22Rv1 (cell line): Measurements from ENCODE around the gene SPINK2.

Source experiments
- H3K27ac ChIP-seq: fragments of 450-650 bp; 2 replicates; pipeline ENCODE4 v1.5.1; 2017
- ZFX ChIP-seq: fragments of 450-650 bp; IDR thresholded peaks from 2 replicates; pipeline ENCODE4 v1.6.1; 2017; ENCODE audit warnings: antibody characterized with exemption, borderline replicate concordance
- TF ChIP-seq, protein P1 (sequence below): fragments of 450-650 bp; IDR thresholded peaks from 2 replicates; pipeline ENCODE4 v1.5.1; 2017; ENCODE audit warnings: mild to moderate bottlenecking

The SPINK2 gene

DNA sequence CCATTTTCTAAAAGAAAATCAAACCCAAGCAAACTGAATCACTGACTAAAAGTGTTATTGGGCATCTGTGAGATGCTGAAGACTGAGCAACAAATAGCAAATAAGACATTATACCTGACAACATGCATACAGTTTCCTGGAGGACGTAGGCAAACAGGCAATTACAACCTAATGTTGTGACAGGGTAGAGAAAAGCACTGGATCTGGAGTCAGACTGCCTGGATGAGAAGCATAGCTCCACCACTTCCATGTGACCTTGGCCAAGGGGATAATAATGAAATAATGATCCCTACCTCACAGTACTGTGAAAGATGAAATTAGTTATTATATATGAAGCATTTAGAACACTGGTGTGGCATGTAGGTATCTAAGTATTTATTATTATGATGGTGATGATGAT is 2.7 kb downstream of the SPINK2 start:
- H3K27ac ChIP-seq = no peak overlapping the region
- TF ChIP-seq ZFX = no peak
- TF ChIP-seq, protein P1, sequence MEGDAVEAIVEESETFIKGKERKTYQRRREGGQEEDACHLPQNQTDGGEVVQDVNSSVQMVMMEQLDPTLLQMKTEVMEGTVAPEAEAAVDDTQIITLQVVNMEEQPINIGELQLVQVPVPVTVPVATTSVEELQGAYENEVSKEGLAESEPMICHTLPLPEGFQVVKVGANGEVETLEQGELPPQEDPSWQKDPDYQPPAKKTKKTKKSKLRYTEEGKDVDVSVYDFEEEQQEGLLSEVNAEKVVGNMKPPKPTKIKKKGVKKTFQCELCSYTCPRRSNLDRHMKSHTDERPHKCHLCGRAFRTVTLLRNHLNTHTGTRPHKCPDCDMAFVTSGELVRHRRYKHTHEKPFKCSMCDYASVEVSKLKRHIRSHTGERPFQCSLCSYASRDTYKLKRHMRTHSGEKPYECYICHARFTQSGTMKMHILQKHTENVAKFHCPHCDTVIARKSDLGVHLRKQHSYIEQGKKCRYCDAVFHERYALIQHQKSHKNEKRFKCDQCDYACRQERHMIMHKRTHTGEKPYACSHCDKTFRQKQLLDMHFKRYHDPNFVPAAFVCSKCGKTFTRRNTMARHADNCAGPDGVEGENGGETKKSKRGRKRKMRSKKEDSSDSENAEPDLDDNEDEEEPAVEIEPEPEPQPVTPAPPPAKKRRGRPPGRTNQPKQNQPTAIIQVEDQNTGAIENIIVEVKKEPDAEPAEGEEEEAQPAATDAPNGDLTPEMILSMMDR = no peak

DNA sequence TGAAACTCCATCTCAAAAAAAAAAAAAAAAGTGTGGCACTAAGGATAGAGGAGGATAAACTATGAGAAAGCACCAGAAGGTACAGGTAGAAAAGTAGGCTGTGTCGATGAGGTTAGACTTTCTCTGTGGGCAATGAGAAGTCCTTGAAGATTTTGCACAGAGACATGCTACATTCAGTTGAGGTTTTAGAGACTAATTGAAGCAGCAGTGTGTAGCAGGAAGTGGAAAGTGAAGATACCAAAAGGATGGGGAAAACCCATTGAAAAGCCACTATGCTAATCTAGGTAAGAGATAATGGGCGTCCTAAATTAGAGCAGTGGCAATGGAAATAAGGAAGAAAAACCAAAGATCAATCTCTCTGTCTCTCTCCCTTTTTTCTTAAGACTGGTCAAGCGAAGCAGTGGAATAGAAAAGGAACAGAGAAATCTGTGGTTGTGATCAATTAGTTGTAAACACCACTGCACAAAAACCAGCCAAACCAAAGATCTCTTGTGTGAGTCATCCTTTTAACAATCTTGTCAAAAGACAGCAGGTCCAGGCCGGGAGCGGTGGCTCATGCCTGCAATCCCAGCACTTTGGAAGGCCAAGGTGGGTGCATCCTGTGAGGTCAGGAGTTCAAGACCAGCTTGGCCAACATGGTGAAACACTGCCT is 3.5 kb downstream of the SPINK2 start:
- no peak overlapping the region for H3K27ac ChIP-seq
- TF ChIP-seq, protein P1 = no peak
- TF ChIP-seq ZFX = no peak

DNA sequence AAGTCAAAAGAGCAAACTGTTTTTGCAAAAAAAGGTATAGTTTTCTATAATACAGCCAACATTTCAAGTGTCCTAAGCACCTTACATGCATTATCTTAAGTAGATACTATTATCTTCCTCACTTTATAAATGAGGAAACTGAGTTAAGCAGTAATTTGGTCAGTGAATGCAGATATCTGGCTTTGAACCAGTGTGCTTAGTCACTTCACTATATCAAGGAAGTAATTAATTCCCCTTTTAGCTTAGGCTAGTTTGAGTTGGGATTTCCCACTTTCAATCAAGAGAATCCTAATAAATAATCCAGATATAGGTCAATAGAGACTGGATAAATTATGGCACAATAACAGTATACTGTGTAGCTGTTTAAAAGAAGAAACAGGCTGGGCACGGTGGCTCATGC is 14.8 kb downstream of the SPINK2 start:
- H3K27ac ChIP-seq = no peak overlapping the region
- TF ChIP-seq, protein P1 = no peak
- TF ChIP-seq ZFX = no peak

DNA sequence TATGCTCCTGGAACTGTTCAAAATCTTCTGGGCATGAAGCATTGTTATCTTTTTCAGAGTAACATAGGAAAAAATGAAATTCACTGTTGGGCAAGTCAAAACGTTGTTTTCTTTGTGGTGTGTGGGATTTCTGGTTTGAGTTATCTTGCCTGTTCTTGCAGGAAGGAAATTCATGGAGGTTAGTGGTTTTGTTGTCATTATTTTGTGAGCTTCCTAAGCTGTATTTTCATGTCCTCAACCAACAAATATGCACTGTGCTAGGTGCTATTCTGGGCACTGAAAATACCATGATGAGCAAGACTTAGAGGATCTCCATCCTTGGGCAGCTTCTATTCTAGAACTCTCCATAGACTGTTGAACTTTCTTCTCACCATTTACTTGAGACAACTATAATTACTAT is 16.9 kb downstream of the SPINK2 start:
- H3K27ac ChIP-seq = no peak overlapping the region
- TF ChIP-seq, protein P1 = no peak
- TF ChIP-seq ZFX = no peak

DNA sequence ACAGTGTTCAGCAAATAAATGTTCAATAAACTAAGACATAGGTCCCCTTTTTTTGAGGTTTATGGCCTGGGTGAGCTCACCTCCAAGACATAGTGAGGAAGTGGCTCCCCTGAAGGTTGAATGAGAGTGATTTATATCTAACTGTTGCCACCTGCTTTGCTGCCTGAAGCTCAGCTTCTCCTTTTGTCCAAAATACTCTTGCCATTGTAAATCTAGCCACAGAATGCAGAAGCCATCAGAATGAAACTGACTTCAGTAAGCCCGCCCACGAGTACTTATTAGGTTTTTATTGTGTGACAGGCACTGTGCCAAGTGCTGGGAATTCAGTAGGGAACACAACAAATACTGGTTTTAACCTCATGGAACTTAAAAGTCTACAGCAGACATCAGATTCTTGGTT is 18.0 kb downstream of the SPINK2 start:
- no peak overlapping the region for H3K27ac ChIP-seq
- TF ChIP-seq, protein P1 = no peak
- no peak for TF ChIP-seq ZFX

DNA sequence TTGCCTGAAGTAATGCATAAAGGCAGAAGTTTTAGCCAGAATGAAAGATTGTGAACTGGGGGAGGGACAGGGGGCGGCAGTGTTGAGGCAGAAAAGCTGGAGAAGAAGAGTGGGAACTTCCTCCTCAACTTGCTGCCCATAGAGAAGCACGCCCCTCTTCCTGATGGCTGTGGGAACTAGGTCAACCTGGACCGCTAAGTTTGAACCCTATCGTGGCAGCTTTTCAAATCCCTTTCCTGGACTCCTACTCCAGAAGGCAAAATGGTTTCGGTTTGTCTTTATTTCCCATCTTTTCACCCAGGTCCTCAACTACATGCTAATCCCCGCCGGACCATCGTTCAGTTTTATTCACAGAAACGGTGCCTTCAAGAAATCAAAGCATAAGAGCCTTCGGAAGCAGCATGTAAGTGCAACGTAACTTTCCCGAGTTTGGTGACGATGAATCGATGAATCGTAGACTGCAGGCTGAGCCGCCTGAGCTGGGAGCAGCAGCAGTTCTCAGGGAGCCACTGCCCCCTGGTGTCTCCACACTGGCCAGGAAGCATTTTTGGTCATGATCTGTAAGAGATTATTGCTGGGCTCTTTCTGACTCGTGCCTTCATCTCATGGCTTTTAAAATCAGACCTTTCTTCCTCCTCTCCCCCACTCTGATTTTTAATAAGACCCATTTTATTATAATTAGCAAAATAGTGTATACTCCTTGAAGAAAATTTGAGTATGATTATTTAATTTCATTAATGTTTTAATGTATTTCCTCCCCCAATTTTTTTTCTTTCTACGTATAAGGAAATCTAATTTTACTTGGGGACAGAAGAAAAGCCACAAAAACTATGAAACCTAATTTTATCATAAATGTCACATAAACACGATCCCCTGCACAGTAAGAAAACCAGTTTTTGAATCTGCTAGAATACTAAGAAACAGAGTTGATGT is 21.4 kb downstream of the SPINK2 start:
- H3K27ac ChIP-seq = peak overlapping the region; percentile 34; the same call in 1 of the 2 replicates
- TF ChIP-seq, protein P1 = peak; percentile 95
- no peak for TF ChIP-seq ZFX
